Measurements from ENCODE around the gene CDH13. TPM values are rescaled to one million over a fixed set of nuclear protein-coding genes. Genes with fewer than 3 reads are reported as not detected.

CDH13 gene
- total and polyA plus RNA-seq, 7 donors: 6.1 to 30.7 (median 22.8) TPM

DNA sequence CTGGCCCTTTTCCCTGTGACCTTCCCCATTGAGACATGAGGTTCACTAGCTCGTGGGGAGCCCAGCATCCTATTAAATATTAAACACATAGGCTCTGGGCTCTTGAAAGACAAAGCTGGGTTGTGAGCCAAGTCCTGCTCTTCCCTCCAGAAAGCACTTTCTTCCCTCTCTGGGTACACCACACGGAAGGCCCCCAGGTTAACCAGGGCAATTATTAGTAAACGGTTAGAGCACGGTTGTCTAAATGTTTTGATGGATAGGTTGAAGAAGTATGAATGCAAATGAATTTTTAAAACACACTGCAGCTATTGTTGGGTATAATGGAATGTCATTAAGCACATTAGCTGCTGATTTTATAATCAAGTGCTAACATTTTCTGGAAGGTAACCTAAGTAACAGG is 32.7 kb upstream of the CDH13 start:
- Histone ChIP-seq H3K4me1 (no peaks in the 10 kb centered on the region), H3K9me3 (no peaks in the 10 kb centered on the region), H3K27me3 (ENCODE audit: insufficient read depth in 3 of 3, low read length in 2 of 3) (peaks cover 0 to 2% (median 0%) of the 10 kb centered on the region in 3 donors), H3K4me3 (no peak overlapping the region), H3K36me3 (ENCODE audit: insufficient read depth in 1 of 2, low read depth in 1 of 2) (no peaks in the 10 kb centered on the region), H3K27ac (no peak overlapping the region)
- ATAC-seq: no peak
- WGBS, 3 donors: 72 to 80% (median 76%) methylated on average over 4 of the region's 4 CpGs
- intact Hi-C loops (cut with DNase I): no loop called here
- no peak for DNase-seq
- TF ChIP-seq, protein P1, sequence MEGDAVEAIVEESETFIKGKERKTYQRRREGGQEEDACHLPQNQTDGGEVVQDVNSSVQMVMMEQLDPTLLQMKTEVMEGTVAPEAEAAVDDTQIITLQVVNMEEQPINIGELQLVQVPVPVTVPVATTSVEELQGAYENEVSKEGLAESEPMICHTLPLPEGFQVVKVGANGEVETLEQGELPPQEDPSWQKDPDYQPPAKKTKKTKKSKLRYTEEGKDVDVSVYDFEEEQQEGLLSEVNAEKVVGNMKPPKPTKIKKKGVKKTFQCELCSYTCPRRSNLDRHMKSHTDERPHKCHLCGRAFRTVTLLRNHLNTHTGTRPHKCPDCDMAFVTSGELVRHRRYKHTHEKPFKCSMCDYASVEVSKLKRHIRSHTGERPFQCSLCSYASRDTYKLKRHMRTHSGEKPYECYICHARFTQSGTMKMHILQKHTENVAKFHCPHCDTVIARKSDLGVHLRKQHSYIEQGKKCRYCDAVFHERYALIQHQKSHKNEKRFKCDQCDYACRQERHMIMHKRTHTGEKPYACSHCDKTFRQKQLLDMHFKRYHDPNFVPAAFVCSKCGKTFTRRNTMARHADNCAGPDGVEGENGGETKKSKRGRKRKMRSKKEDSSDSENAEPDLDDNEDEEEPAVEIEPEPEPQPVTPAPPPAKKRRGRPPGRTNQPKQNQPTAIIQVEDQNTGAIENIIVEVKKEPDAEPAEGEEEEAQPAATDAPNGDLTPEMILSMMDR (IDR thresholded peaks at IDR 0.05): no peak

DNA sequence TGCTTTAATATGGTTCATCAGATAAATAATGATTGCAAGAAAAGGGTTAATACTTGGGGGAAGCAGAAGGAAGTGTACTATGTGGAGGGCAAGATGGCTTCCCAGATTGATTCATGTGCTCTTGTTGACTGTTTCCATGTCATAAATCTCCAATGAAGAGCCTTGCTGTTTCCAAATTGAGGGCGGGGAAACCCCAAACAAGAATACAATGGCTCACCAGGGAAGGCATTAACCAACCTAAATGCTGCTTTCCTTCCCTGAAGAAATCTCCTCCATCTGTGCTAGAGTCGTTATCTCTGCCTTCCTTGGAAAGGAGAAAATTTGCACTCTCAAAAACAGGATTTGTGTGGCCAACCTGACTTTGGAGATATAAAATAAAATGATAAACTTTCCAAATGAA is 28.0 kb upstream of the CDH13 start:
- DNase-seq (no peak), ATAC-seq (no peak)
- Histone ChIP-seq H3K27ac (no peak overlapping the region), H3K9me3 (no peaks in the 10 kb centered on the region), H3K36me3 (ENCODE audit: insufficient read depth in 1 of 2, low read depth in 1 of 2) (no peaks in the 10 kb centered on the region), H3K4me1 (peaks cover 2% of the 10 kb centered on the region), H3K27me3 (ENCODE audit: insufficient read depth in 3 of 3, low read length in 2 of 3) (peaks cover 0 to 2% (median 0%) of the 10 kb centered on the region in 3 donors), H3K4me3 (no peak overlapping the region)
- intact Hi-C loops (cut with DNase I): no loop called here
- TF ChIP-seq, protein P1 (IDR thresholded peaks at IDR 0.05): no peak
- 49 to 50% (median 49%) methylated on average over 2 of the region's 2 CpGs for WGBS, 3 donors

DNA sequence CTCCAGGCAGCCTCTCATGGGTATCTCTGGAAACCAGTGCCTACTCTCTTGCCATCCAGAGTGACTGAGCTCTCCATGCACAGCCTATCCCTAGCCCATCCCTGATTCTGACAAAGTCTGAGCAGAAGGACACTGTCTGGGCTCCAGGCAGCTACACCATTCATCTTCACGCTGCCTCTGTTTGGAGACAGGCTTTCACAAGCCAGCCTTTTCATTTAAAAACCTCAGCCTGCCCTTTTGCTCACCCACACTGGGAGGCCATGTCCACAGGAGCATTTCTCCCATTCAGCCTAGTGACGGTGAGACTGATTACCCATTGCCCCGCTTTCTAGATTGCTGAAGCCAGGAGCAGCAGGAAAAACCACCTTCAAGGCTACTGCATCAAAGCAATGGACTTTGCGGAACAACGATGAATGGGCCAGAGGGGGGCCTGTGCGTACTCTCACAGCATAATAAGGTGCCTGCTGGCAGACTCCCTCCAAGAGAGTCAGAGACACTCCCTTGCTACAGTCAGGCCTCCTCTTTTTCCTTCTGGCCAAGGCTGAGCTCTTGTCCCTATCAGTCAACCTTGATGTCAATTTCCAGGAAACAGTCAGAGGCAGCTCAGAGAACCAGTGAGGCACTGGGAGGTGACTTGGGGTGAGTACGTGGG is 24.7 kb upstream of the CDH13 start:
- intact Hi-C loops (cut with DNase I): loop anchor here in 1 of 2 donors (10.0 kb wide), 1 partner anchor 463 kb away; no protein-coding TSS in a partner anchor
- WGBS, 3 donors: 77 to 85% (median 79%) methylated on average over 7 of the region's 7 CpGs
- H3K9me3 ChIP-seq: no peaks in the 10 kb centered on the region
- H3K36me3 ChIP-seq (ENCODE audit: insufficient read depth in 1 of 2, low read depth in 1 of 2): no peaks in the 10 kb centered on the region
- DNase-seq (no peak), ATAC-seq (no peak)
- no peak overlapping the region for H3K4me3 ChIP-seq
- TF ChIP-seq, protein P1 (IDR thresholded peaks at IDR 0.05): no peak
- H3K4me1 ChIP-seq: peaks cover 8% of the 10 kb centered on the region
- no peak overlapping the region for H3K27ac ChIP-seq
- H3K27me3 ChIP-seq (ENCODE audit: insufficient read depth in 3 of 3, low read length in 2 of 3): peaks cover 0 to 2% (median 0%) of the 10 kb centered on the region in 3 donors

DNA sequence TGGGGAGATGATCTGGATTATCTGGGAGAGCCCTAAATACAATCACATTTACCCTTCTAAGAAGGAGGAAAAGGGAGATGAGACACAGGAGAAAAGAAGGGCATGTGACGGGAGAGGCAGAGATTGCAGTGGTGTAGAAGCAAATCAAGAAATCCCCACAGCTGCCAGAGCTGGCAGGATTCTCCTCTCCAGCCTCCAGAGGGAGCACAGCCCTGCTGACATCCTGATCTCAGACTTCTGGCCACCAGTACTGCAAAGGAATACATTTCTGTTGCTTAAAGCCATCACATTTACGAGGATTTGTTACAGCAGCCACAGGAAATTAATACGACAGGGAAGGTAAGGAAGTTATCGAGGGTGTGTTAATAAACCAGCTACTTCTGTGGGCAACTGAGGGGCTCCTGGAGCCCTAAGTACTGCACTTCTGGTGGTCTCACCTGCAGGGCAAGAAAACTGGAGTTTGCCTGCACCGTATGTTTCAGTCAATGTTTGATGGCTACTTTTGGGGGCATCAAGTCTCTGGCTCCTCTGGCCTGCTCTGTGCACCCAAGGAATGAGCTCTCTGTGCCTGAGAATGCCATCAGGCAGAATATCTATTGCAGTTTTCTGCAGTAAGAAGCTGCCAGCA is 22.9 kb upstream of the CDH13 start:
- no peak overlapping the region for H3K27ac ChIP-seq
- no peaks in the 10 kb centered on the region for H3K27me3 ChIP-seq (ENCODE audit: insufficient read depth in 3 of 3, low read length in 2 of 3)
- no peak overlapping the region for H3K4me3 ChIP-seq
- TF ChIP-seq, protein P1 (IDR thresholded peaks at IDR 0.05): peak; percentile 71
- peaks cover 8% of the 10 kb centered on the region for H3K4me1 ChIP-seq
- ATAC-seq: peak; percentile 90 to 98 (median 92)
- peak; percentile 25 to 69 for DNase-seq
- intact Hi-C loops (cut with DNase I): loop anchor here in 1 of 2 donors (10.0 kb wide), 1 partner anchor 461 kb away; no protein-coding TSS in a partner anchor
- no peaks in the 10 kb centered on the region for H3K36me3 ChIP-seq (ENCODE audit: insufficient read depth in 1 of 2, low read depth in 1 of 2)
- 8 to 17% (median 13%) methylated on average over 5 of the region's 5 CpGs for WGBS, 3 donors
- H3K9me3 ChIP-seq: no peaks in the 10 kb centered on the region

Data from psoas muscle (tissue), 8 donors.